ENCODE data around the gene IKBKE. TPM values are rescaled to one million over a fixed set of nuclear protein-coding genes. Genes with fewer than 3 reads are reported as not detected.

IKBKE gene
- total RNA-seq, 1 donor from 2014 or later, result 7.7 TPM

GRCh38 chr1:206484901-206485300 lies 14.6 kb downstream of the IKBKE start:
- DNase-seq (ENCODE audit: low spot score), result no peak
- peaks cover 13% of the 10 kb centered on the region for H3K4me1 Mint-ChIP-seq (ENCODE audit: low read depth)
- H3K9me3 Mint-ChIP-seq (ENCODE audit: low read depth), result no peaks in the 10 kb centered on the region
- no peak overlapping the region for H3K4me3 Mint-ChIP-seq (ENCODE audit: unreplicated experiment)
- H3K27me3 Mint-ChIP-seq (ENCODE audit: low read depth), result no peaks in the 10 kb centered on the region
- peaks cover 9% of the 10 kb centered on the region for H3K36me3 Mint-ChIP-seq (ENCODE audit: low read depth)
- no peak for TF ChIP-seq CTCF (IDR thresholded peaks at IDR 0.05)
- H3K27ac Mint-ChIP-seq (ENCODE audit: unreplicated experiment), result no peak overlapping the region

- Mint-ChIP-seq H3K27me3 (ENCODE audit: low read depth) (no peaks in the 10 kb centered on the region), H3K4me3 (ENCODE audit: unreplicated experiment) (no peak overlapping the region), H3K9me3 (ENCODE audit: low read depth) (no peaks in the 10 kb centered on the region), H3K36me3 (ENCODE audit: low read depth) (peaks cover 14% of the 10 kb centered on the region), H3K27ac (ENCODE audit: unreplicated experiment) (peak overlapping the region; percentile 1), H3K4me1 (ENCODE audit: low read depth) (peaks cover 4% of the 10 kb centered on the region)
- no peak for TF ChIP-seq CTCF (IDR thresholded peaks at IDR 0.05)
- DNase-seq (ENCODE audit: low spot score), result no peak
Measured at GRCh38 chr1:206486995-206487788, 16.9 kb downstream of the IKBKE start.

GRCh38 chr1:206487970-206488369 lies 17.7 kb downstream of the IKBKE start:
- Mint-ChIP-seq H3K27me3 (ENCODE audit: low read depth) (no peaks in the 10 kb centered on the region), H3K36me3 (ENCODE audit: low read depth) (peaks cover 19% of the 10 kb centered on the region), H3K9me3 (ENCODE audit: low read depth) (no peaks in the 10 kb centered on the region), H3K4me3 (ENCODE audit: unreplicated experiment) (no peak overlapping the region), H3K27ac (ENCODE audit: unreplicated experiment) (no peak overlapping the region), H3K4me1 (ENCODE audit: low read depth) (peaks cover 4% of the 10 kb centered on the region)
- peak; percentile 59 for DNase-seq (ENCODE audit: low spot score)
- TF ChIP-seq CTCF (IDR thresholded peaks at IDR 0.05), result no peak

- H3K27me3 Mint-ChIP-seq (ENCODE audit: low read depth), result no peaks in the 10 kb centered on the region
- no peak for TF ChIP-seq CTCF (IDR thresholded peaks at IDR 0.05)
- H3K4me3 Mint-ChIP-seq (ENCODE audit: unreplicated experiment), result no peak overlapping the region
- no peaks in the 10 kb centered on the region for H3K9me3 Mint-ChIP-seq (ENCODE audit: low read depth)
- H3K36me3 Mint-ChIP-seq (ENCODE audit: low read depth), result peaks cover 17% of the 10 kb centered on the region
- peak; percentile 48 for DNase-seq (ENCODE audit: low spot score)
- no peak overlapping the region for H3K27ac Mint-ChIP-seq (ENCODE audit: unreplicated experiment)
- peaks cover 4% of the 10 kb centered on the region for H3K4me1 Mint-ChIP-seq (ENCODE audit: low read depth)
Measured at GRCh38 chr1:206488466-206488865, 18.2 kb downstream of the IKBKE start.

GRCh38 chr1:206489980-206490770 lies 19.9 kb downstream of the IKBKE start:
- TF ChIP-seq CTCF (IDR thresholded peaks at IDR 0.05), result peak; percentile 94
- Mint-ChIP-seq H3K4me1 (ENCODE audit: low read depth) (peaks cover 10% of the 10 kb centered on the region), H3K27me3 (ENCODE audit: low read depth) (no peaks in the 10 kb centered on the region), H3K36me3 (ENCODE audit: low read depth) (peaks cover 17% of the 10 kb centered on the region), H3K9me3 (ENCODE audit: low read depth) (no peaks in the 10 kb centered on the region), H3K4me3 (ENCODE audit: unreplicated experiment) (no peak overlapping the region), H3K27ac (ENCODE audit: unreplicated experiment) (no peak overlapping the region)
- DNase-seq (ENCODE audit: low spot score), result peak; percentile 60
